HepG2 (cell line): Measurements from ENCODE around the gene FAM89B. TPM values are rescaled to one million over a fixed set of nuclear protein-coding genes. Genes with fewer than 3 reads are reported as not detected.
A peak's percentile ranks its signal among the peaks of the same experiment; 100 is the strongest.

Experiments
- ATAC-seq: fragments of 200-7000 bp; cut with Tn5 transposase; 3 replicates; pipeline ENCODE4 v1.9.1; 2020; ENCODE audit warnings: mild to moderate bottlenecking, moderate library complexity
- BruUV-seq: library from RNA; stranded (reverse); fragments of 400-500 nt; replicated peaks from 2 replicates; lab custom pipeline; 2021; lab: Mats Ljungman, UMichigan
- CTCF ChIA-PET: fragments of 300-600 bp; formaldehyde crosslinking; extraction: SDS; loops from one replicate; lab custom pipeline; 2021; ENCODE audit warnings: low total read pairs, inconsistent platforms, low intra/inter-chr PET ratio; lab: Yijun Ruan, JAX
- POLR2A ChIA-PET: fragments of 350-600 bp; sonication (Branson Sonifier 250); formaldehyde crosslinking; loops from one replicate; lab custom pipeline; 2020; ENCODE audit warnings: antibody characterized with exemption, inconsistent platforms; lab: Yijun Ruan, JAX
- DNase-seq: peaks from one replicate; pipeline ENCODE4 v3.0.0-alpha.2; 2015; ENCODE audit warnings: low spot score
- FAIRE-seq: peaks from 3 replicates; lab custom pipeline; 2011; peaks lifted over from hg19 to GRCh38; lab: Jason Lieb, UNC
- H2AFZ ChIP-seq: one replicate; pipeline ENCODE4 v1.6.1; 2011; ENCODE audit warnings: low read length, inconsistent platforms
- H3K27ac ChIP-seq: fragments of 300-600 bp; 3 replicates; pipeline ENCODE4 v1.8.0; 2011; ENCODE audit warnings: mixed run types, mild to moderate bottlenecking, mixed read lengths, low read length, inconsistent platforms; ENCODE audit not compliant: insufficient read depth; ENCODE audit errors: extremely low read length
- H3K27me3 ChIP-seq, 2 experiments: fragments of 200-600 bp in 1 of 2; 2 replicates in 1 of 2; 3 replicates in 1 of 2; pipeline versions ENCODE4 v1.6.0 to v1.8.0; 2011; ENCODE audit warnings: low read length in 2 of 2, mild to moderate bottlenecking in 2 of 2, moderate library complexity in 2 of 2, inconsistent platforms in 1 of 2; ENCODE audit not compliant: insufficient read depth in 2 of 2, control insufficient read depth in 1 of 2
- H3K36me3 ChIP-seq, 2 experiments: fragments of 200-600 bp in 1 of 2; replicated peaks in 1 of 2; 2 replicates in 1 of 2; 3 replicates in 1 of 2; pipeline versions ENCODE4 v1.5.1 to v1.8.0; 2011; ENCODE audit warnings: low read length in 2 of 2, inconsistent platforms in 1 of 2; ENCODE audit not compliant: insufficient read depth in 2 of 2, control insufficient read depth in 1 of 2
- H3K4me1 ChIP-seq: 2 replicates; pipeline ENCODE4 v1.5.1; 2012; ENCODE audit warnings: low read length, inconsistent platforms; ENCODE audit not compliant: insufficient read depth
- H3K4me2 ChIP-seq: 2 replicates; pipeline ENCODE4 v1.6.0; 2011; ENCODE audit warnings: low read depth, low read length, inconsistent platforms
- H3K4me3 ChIP-seq, 3 experiments: fragments of 200-600 bp in 1 of 3; sonication (generic), shearing (Covaris generic) in 1 of 3; replicated peaks in 1 of 3; 2 replicates each; pipeline ENCODE4 v1.5.1; 2011 to 2016; ENCODE audit warnings: low read length in 3 of 3, inconsistent platforms in 2 of 3, low read depth in 2 of 3, mild to moderate bottlenecking in 2 of 3, control low read depth in 1 of 3, mixed read lengths in 1 of 3; ENCODE audit not compliant: insufficient read depth in 1 of 3
- H3K79me2 ChIP-seq: one replicate; pipeline ENCODE4 v1.6.1; 2011; ENCODE audit warnings: low read length, inconsistent platforms; ENCODE audit not compliant: insufficient read depth
- H3K9ac ChIP-seq: 2 replicates; pipeline ENCODE4 v1.6.0; 2011; ENCODE audit warnings: mild to moderate bottlenecking, low read depth, low read length, inconsistent platforms; ENCODE audit not compliant: insufficient read depth
- H3K9me3 ChIP-seq: 2 replicates; pipeline ENCODE4 v1.5.1; 2012; ENCODE audit warnings: mild to moderate bottlenecking, low read length
- H4K20me1 ChIP-seq: 2 replicates; pipeline ENCODE4 v1.6.0; 2011; ENCODE audit warnings: inconsistent platforms, mild to moderate bottlenecking, low read length, moderate library complexity; ENCODE audit not compliant: insufficient read depth
- ATF4 ChIP-seq, 2 experiments: fragments of 450-650 bp in 1 of 2; sonication (generic) in 1 of 2; formaldehyde crosslinking; IDR thresholded peaks; 2 replicates each; pipeline versions ENCODE4 v1.5.0 to v1.8.0; 2020 to 2022; ENCODE audit warnings: mild to moderate bottlenecking in 1 of 2, missing genetic modification reagents in 1 of 2
- FOXA3 ChIP-seq: IDR thresholded peaks from 2 replicates; pipeline ENCODE4 v1.6.1; 2016; ENCODE audit warnings: missing genetic modification reagents, missing compliant biosample characterization
- GZF1 ChIP-seq: sonication (generic); formaldehyde crosslinking; IDR thresholded peaks from 2 replicates; pipeline ENCODE4 v1.5.1; 2020; ENCODE audit warnings: mild to moderate bottlenecking, missing genetic modification reagents
- NFIB ChIP-seq: sonication (generic); formaldehyde crosslinking; IDR thresholded peaks from 2 replicates; pipeline ENCODE4 v1.9.0; 2021; ENCODE audit warnings: missing genetic modification reagents, mild to moderate bottlenecking, borderline replicate concordance
- NFKB2 ChIP-seq: sonication (generic); formaldehyde crosslinking; IDR thresholded peaks from 2 replicates; pipeline ENCODE4 v1.4.0; 2020; ENCODE audit warnings: missing genetic modification reagents, borderline replicate concordance
- PATZ1 ChIP-seq: sonication (generic); formaldehyde crosslinking; IDR thresholded peaks from 2 replicates; pipeline ENCODE4 v1.4.0; 2020; ENCODE audit warnings: missing genetic modification reagents
- PAWR ChIP-seq: sonication (generic); formaldehyde crosslinking; IDR thresholded peaks from 2 replicates; pipeline ENCODE4 v1.4.0; 2020; ENCODE audit warnings: missing genetic modification reagents, mild to moderate bottlenecking, borderline replicate concordance
- PHF21A ChIP-seq: sonication (generic); formaldehyde crosslinking; IDR thresholded peaks from 2 replicates; pipeline ENCODE4 v1.5.0; 2020; ENCODE audit warnings: mild to moderate bottlenecking, missing genetic modification reagents
- PTBP1 ChIP-seq: fragments of 200-400 bp; formaldehyde crosslinking; IDR thresholded peaks from 2 replicates; pipeline ENCODE4 v1.6.1; 2018; ENCODE audit warnings: low read length, low read depth; ENCODE audit not compliant: poor library complexity, severe bottlenecking
- RXRB ChIP-seq: IDR thresholded peaks from 2 replicates; pipeline ENCODE4 v1.6.1; 2016; ENCODE audit warnings: borderline replicate concordance, missing genetic modification reagents, missing compliant biosample characterization
- SMARCC2 ChIP-seq: fragments of 450-650 bp; IDR thresholded peaks from 2 replicates; pipeline ENCODE4 v1.6.1; 2017; ENCODE audit warnings: antibody characterized with exemption, mild to moderate bottlenecking
- ZMAT5 ChIP-seq: sonication (generic); formaldehyde crosslinking; IDR thresholded peaks from 2 replicates; pipeline ENCODE4 v1.5.0; 2020; ENCODE audit warnings: mild to moderate bottlenecking, low read depth, missing genetic modification reagents, borderline replicate concordance
- ZMYM3 ChIP-seq: sonication (generic); formaldehyde crosslinking; IDR thresholded peaks from 2 replicates; pipeline ENCODE4 v1.5.1; 2020; ENCODE audit warnings: mild to moderate bottlenecking, missing genetic modification reagents
- ZNF138 ChIP-seq: sonication (generic); formaldehyde crosslinking; IDR thresholded peaks from 2 replicates; pipeline ENCODE4 v1.5.0; 2020; ENCODE audit warnings: mild to moderate bottlenecking, low read depth, missing genetic modification reagents
- ZNF552 ChIP-seq: sonication (generic); formaldehyde crosslinking; IDR thresholded peaks from 2 replicates; pipeline ENCODE4 v1.9.0; 2022; ENCODE audit warnings: missing genetic modification reagents, mild to moderate bottlenecking, borderline replicate concordance
- ZNF720 ChIP-seq: sonication (generic); formaldehyde crosslinking; IDR thresholded peaks from 2 replicates; pipeline ENCODE4 v1.4.0; 2020; ENCODE audit warnings: missing genetic modification reagents
- ZNF792 ChIP-seq: IDR thresholded peaks from 2 replicates; pipeline ENCODE4 v1.6.1; 2016
- whole genome bisulfite sequencing: methylation state at CpG from one replicate; pipeline ENCODE4 v1.1.6; 2017; ENCODE audit warnings: low lambda C conversion rate; 5-methylcytosine and 5-hydroxymethylcytosine counted together
- in situ Hi-C: cut with HindIII; loops from 2 replicates; pipeline ENCODE4 v1.10.0; 2017; ENCODE audit warnings: low pct_unique_long_range_greater_than_20kb; ENCODE audit not compliant: extremely low pct_ligation_motif_present
- intact Hi-C: fragments of 100-400 bp; cut with micrococcal nuclease; formaldehyde crosslinking; loops from one replicate; pipeline ENCODE4 v1.10.0; 2022; ENCODE audit not compliant: unreplicated experiment
- polyA plus RNA-seq, 8 experiments: library from polyadenylated mRNA; depleted of rRNA in 3 of 8; stranded (reverse) in 7 of 8; unstranded in 1 of 8; fragments of >200 nt; fragmentation: Illumina TruSeq in 4 of 8; extraction: Trizol in 4 of 8; gene quantifications; 2 replicates each; pipeline versions ENCODE4 v1.2.1 to v1.2.3, GENCODE V29; 2011 to 2016; ENCODE audit warnings: low read depth in 4 of 8, missing spikeins in 1 of 8, mixed read lengths in 1 of 8; ENCODE audit not compliant: insufficient read depth in 1 of 8
- total RNA-seq, 5 experiments: library from RNA; depleted of rRNA; stranded (reverse); fragments of >200 nt; fragmentation: Illumina TruSeq; extraction: Trizol; gene quantifications; 2 replicates each; pipeline ENCODE4 v1.2.3, GENCODE V29; 2016; ENCODE audit warnings: low read depth in 1 of 5

Gene FAM89B
- total and polyA plus RNA-seq, 2 of the 13 experiments (the other 11 are each of a cell fraction or from before 2014, with no cell fraction given): 5.7 to 8.0 TPM

GRCh38 chr11:65573391-65574079 is 1.2 kb downstream of the FAM89B start (continued):
- TF ChIP-seq NFIB (CRISPR knock-in tag) (no peak), PATZ1 (CRISPR knock-in tag) (no peak), FOXA3 (no peak)
- TF ChIP-seq, all 625 proteins: peak for 2

GRCh38 chr11:65574109-65574810 is 1.9 kb downstream of the FAM89B start:
- in situ Hi-C loops (no loop called here), intact Hi-C loops (no loop called here)
- 0% methylated on average over 16 of the region's 67 CpGs for WGBS
- Histone ChIP-seq H3K36me3 (peaks cover 3 to 5% of the 10 kb centered on the region in 2 experiments; a peak in 2 of 5 replicates), H3K79me2 (peaks cover 19% of the 10 kb centered on the region), H3K27me3 (no peaks in the 10 kb centered on the region; a peak in 1 of 5 replicates), H3K4me2 (peak overlapping the region; percentile 95), H3K4me3 (peak overlapping the region; percentile 61 to 77 (median 73); a peak in 5 of 6 replicates), H4K20me1 (no peaks in the 10 kb centered on the region; the same call in 1 of the 2 replicates), H3K27ac (no peak overlapping the region), H3K9me3 (no peaks in the 10 kb centered on the region), H2AFZ (no peak overlapping the region), H3K4me1 (peaks cover 57% of the 10 kb centered on the region), H3K9ac (peak overlapping the region; percentile 59; the same call in 1 of the 2 replicates)
- ChIA-PET POLR2A (no interaction called here), CTCF (interaction anchor here (1.8 kb wide), 1 partner anchor 14 kb away, joined by 16 read pairs; no protein-coding TSS in a partner anchor)
- ATAC-seq: peak; percentile 47
- no TSS peak for BruUV-seq
- no peak for FAIRE-seq
- DNase-seq: peak; percentile 70
- TF ChIP-seq ZNF552 (CRISPR knock-in tag): peak; percentile 55; the same call in 1 of the 2 replicates
- no peak for TF ChIP-seq PTBP1
- no peak for TF ChIP-seq ATF4 (CRISPR knock-in tag; IDR thresholded peaks at IDR 0.05)
- 0 out of 2 replicates have a peak, but pooled peaks have one; percentile 22 for TF ChIP-seq NFKB2 (CRISPR knock-in tag)
- peak; percentile 91 for TF ChIP-seq ZMYM3
- TF ChIP-seq SMARCC2: no peak
- no peak for TF ChIP-seq PHF21A (CRISPR knock-in tag)
- no peak for TF ChIP-seq ZNF720 (CRISPR knock-in tag)
- no peak for TF ChIP-seq GZF1 (CRISPR knock-in tag)
- no peak for TF ChIP-seq ZMAT5 (CRISPR knock-in tag)
- TF ChIP-seq PAWR (CRISPR knock-in tag): no peak
- TF ChIP-seq ZNF138 (CRISPR knock-in tag): no peak
- peak; percentile 10; the same call in 1 of the 2 replicates for TF ChIP-seq RXRB (CRISPR knock-in tag)
- peak; percentile 60 for TF ChIP-seq ZNF792 (CRISPR knock-in tag)
